ENCODE data around the gene DNAAF5. TPM values are rescaled to one million over a fixed set of nuclear protein-coding genes. Genes with fewer than 3 reads are reported as not detected.
"Not testable (repeated sequence)": the region's sequence is repeated elsewhere in the genome, so short reads cannot be mapped to it uniquely, and the experiment has no call there.

Gene DNAAF5
- total RNA-seq, 3 donors from 2014 or later: 52.3 to 69.3 (median 52.3) TPM

DNA sequence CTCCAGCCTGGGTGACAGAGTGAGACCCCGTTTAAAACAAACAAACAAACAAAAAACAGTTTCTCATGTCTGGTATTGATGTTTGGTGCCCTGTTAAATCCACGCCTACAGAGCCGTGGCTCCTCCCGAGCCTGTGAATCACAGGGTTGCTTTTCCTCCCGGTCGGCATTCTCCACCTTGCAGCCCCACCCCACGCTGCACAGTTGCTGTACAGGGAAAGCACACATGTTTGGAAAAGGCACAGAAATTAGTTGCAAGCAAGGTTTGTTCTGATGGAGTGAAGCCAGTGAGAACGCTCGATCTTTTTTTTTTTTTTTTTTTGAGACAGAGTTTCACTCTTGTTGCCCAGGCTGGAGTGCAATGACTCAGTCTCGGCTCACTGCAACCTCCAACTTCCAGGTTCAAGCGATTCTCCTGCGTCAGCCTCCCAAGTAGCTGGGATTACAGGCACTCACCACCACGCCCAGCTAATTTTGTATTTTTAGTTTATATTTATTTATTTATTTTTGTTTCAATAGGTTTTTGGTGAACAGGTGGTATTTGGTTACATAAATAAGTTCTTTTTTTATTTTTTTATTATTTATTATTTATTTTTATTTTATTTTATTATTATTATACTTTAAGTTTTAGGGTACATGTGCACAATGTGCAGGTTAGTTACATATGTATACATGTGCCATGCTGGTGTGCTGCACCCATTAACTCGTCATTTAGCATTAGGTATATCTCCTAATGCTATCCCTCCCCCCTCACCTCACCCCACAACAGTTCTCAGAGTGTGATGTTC, 17.0 kb downstream of the DNAAF5 start:
- not testable (repeated sequence) for H3K4me1 Mint-ChIP-seq (ENCODE audit: low read depth); H3K9me3 Mint-ChIP-seq; H3K27me3 Mint-ChIP-seq (ENCODE audit: low read depth); ATAC-seq; DNase-seq; H3K4me3 Mint-ChIP-seq
- peaks cover 28% of the 10 kb centered on the region for H3K36me3 Mint-ChIP-seq (ENCODE audit: insufficient read depth)

GRCh38 chr7:744128-744520, 17.6 kb downstream of the DNAAF5 start:
- peaks cover 28% of the 10 kb centered on the region for H3K36me3 Mint-ChIP-seq (ENCODE audit: insufficient read depth)
- not testable (repeated sequence) for H3K27me3 Mint-ChIP-seq (ENCODE audit: low read depth); H3K4me3 Mint-ChIP-seq; H3K9me3 Mint-ChIP-seq; DNase-seq; ATAC-seq; H3K4me1 Mint-ChIP-seq (ENCODE audit: low read depth)

DNA sequence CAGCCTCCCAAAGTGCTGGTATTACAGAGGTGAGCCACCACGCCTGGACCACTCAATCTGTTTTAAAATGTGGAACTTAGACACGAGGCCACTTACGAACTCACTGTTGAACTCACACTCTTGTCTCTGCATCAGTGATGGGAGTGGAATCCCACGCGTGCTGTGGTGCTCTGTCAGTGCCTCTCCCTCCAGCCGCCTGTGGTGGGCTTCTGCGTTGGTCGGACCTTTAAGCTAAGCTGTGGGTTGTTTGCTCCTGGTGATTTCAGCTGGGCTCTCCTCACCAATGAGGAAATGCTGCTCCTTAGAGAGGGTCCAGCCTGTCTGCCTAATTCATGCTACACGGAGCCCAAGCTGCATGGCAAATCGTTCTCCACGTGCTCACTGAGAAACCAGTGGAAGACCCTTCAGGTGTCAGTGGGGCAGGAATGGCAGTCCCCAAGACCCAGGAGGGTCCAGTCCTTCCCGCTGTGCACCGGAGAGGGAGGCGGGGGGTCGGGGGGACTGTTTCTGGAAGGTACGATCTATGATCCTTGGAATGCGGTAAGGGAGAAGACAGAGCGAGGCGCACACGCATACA, 18.4 kb downstream of the DNAAF5 start:
- peaks cover 28% of the 10 kb centered on the region for H3K36me3 Mint-ChIP-seq (ENCODE audit: insufficient read depth)
- H3K4me3 Mint-ChIP-seq: no peak overlapping the region
- no peaks in the 10 kb centered on the region for H3K4me1 Mint-ChIP-seq (ENCODE audit: low read depth)
- no peaks in the 10 kb centered on the region for H3K9me3 Mint-ChIP-seq
- ATAC-seq: no peak
- no peak for DNase-seq
- no peaks in the 10 kb centered on the region for H3K27me3 Mint-ChIP-seq (ENCODE audit: low read depth)

GRCh38 chr7:745431-746154, 19.1 kb downstream of the DNAAF5 start:
- Mint-ChIP-seq H3K27me3 (ENCODE audit: low read depth) (no peaks in the 10 kb centered on the region), H3K4me3 (no peak overlapping the region), H3K36me3 (ENCODE audit: insufficient read depth) (peaks cover 28% of the 10 kb centered on the region), H3K4me1 (ENCODE audit: low read depth) (no peaks in the 10 kb centered on the region), H3K9me3 (no peaks in the 10 kb centered on the region)
- DNase-seq (no peak), ATAC-seq (no peak)

DNA sequence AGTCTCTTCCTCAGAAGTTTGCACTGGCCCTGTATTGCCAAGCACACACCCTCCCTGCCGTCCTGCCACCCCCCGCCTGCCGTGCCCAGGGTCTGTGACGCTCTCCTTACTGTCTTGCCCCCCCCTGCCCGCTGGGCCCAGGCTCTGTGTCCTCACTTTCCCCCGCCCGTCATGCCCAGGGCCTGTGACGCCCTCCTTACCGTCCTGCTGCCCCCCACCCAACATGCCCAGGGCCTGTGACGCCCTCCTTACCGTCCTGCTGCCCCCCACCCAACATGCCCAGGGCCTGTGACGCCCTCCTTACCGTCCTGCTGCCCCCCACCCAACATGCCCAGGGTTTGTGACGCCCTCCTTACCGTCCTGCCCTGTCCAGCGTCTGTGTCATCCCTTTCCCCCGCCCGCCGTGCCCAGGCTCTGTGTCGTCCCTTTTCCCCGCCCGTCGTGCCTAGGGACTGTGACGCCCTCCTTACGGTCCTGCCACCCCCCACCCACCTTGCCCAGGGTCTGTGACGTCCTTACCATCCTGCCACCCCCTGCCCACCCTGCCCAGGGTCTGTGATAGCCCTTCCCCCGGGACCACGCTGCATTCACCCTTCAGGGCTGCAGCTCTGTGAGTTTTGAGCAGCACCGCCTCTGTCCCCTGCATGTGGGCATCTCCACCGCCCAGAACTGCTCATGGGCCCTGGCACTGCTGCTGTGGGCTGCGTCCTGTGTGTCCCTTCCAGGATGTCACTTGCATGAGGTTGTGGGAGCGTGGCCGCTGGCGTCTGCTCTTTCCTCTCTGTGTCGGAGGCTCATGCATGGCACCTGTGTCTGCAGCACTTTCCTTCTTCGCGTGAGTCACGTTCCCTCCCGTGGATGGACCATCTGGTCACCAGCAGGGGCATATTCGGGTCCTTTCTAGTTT, 19.9 kb downstream of the DNAAF5 start:
- Mint-ChIP-seq H3K36me3 (ENCODE audit: insufficient read depth) (peaks cover 25% of the 10 kb centered on the region), H3K9me3 (no peaks in the 10 kb centered on the region), H3K27me3 (ENCODE audit: low read depth) (no peaks in the 10 kb centered on the region), H3K4me1 (ENCODE audit: low read depth) (no peaks in the 10 kb centered on the region), H3K4me3 (no peak overlapping the region)
- DNase-seq (no peak), ATAC-seq (no peak)

- H3K9me3 Mint-ChIP-seq: no peaks in the 10 kb centered on the region
- peaks cover 24% of the 10 kb centered on the region for H3K36me3 Mint-ChIP-seq (ENCODE audit: insufficient read depth)
- DNase-seq: no peak
- no peak overlapping the region for H3K4me3 Mint-ChIP-seq
- no peaks in the 10 kb centered on the region for H3K27me3 Mint-ChIP-seq (ENCODE audit: low read depth)
- ATAC-seq: no peak
- no peaks in the 10 kb centered on the region for H3K4me1 Mint-ChIP-seq (ENCODE audit: low read depth)
Observed at GRCh38 chr7:747186-747585, 20.7 kb downstream of the DNAAF5 start.

DNA sequence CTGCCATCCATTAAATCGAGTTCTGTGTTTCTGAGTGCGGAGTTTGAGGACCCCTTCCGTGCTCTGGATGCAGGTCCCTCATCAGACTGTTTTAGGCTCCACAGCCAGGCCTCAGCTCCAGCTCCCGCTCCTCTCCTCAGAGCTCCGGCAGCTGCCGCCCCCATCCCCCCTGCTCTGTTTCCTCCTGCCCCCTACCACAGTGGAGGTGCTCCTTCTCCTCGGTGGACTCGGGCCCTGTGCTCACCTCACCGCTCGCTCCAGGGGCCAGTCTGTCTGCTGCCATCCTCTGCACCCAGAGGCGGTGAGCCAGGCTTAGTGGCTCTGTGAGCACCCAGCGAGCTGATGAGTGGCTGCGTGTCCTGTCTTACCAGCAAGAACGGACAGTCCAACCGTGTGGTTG, 21.9 kb downstream of the DNAAF5 start:
- H3K4me1 Mint-ChIP-seq (ENCODE audit: low read depth): no peaks in the 10 kb centered on the region
- H3K27me3 Mint-ChIP-seq (ENCODE audit: low read depth): no peaks in the 10 kb centered on the region
- peaks cover 26% of the 10 kb centered on the region for H3K36me3 Mint-ChIP-seq (ENCODE audit: insufficient read depth)
- ATAC-seq (no peak), DNase-seq (no peak)
- H3K9me3 Mint-ChIP-seq: no peaks in the 10 kb centered on the region
- H3K4me3 Mint-ChIP-seq: no peak overlapping the region

- DNase-seq (no peak), ATAC-seq (no peak)
- H3K9me3 Mint-ChIP-seq: no peaks in the 10 kb centered on the region
- peaks cover 25% of the 10 kb centered on the region for H3K36me3 Mint-ChIP-seq (ENCODE audit: insufficient read depth)
- H3K4me3 Mint-ChIP-seq: no peak overlapping the region
- H3K27me3 Mint-ChIP-seq (ENCODE audit: low read depth): no peaks in the 10 kb centered on the region
- H3K4me1 Mint-ChIP-seq (ENCODE audit: low read depth): no peaks in the 10 kb centered on the region
Observed at GRCh38 chr7:749140-749551, 22.6 kb downstream of the DNAAF5 start.

- Mint-ChIP-seq H3K27me3 (ENCODE audit: low read depth) (no peaks in the 10 kb centered on the region), H3K4me1 (ENCODE audit: low read depth) (no peaks in the 10 kb centered on the region), H3K9me3 (no peaks in the 10 kb centered on the region), H3K4me3 (no peak overlapping the region), H3K36me3 (ENCODE audit: insufficient read depth) (peaks cover 26% of the 10 kb centered on the region)
- ATAC-seq (no peak), DNase-seq (no peak)
Observed at GRCh38 chr7:750111-750905, 23.8 kb downstream of the DNAAF5 start.

- Mint-ChIP-seq H3K36me3 (ENCODE audit: insufficient read depth) (peaks cover 27% of the 10 kb centered on the region), H3K9me3 (no peaks in the 10 kb centered on the region), H3K4me3 (no peak overlapping the region), H3K4me1 (ENCODE audit: low read depth) (no peaks in the 10 kb centered on the region), H3K27me3 (ENCODE audit: low read depth) (no peaks in the 10 kb centered on the region)
- ATAC-seq (no peak), DNase-seq (no peak)
Observed at GRCh38 chr7:751826-752225, 25.3 kb downstream of the DNAAF5 start.

GRCh38 chr7:752256-752655, 25.8 kb downstream of the DNAAF5 start:
- ATAC-seq; H3K9me3 Mint-ChIP-seq; H3K27me3 Mint-ChIP-seq (ENCODE audit: low read depth); H3K4me1 Mint-ChIP-seq (ENCODE audit: low read depth); DNase-seq; H3K4me3 Mint-ChIP-seq: not testable (repeated sequence)
- peaks cover 27% of the 10 kb centered on the region for H3K36me3 Mint-ChIP-seq (ENCODE audit: insufficient read depth)

DNA sequence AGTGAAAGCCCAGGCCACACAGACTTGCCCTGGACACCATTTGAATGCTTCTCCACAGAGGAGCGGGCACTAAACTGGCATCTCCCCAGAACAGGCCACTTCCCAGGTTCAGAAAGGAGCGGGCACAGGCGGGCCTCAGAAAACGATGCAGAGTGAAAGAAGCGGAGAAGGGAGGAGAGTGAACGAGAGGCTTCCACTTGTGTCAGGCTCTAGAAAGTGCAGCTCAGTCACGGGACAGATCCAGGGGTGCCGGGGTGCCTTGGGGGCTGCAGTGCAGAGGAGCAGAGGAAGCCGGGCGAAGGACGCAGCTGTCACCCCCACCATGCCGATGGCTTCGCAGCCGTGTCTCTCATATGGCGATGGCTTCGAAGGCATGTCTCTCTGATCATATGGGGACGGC, 26.7 kb downstream of the DNAAF5 start:
- Mint-ChIP-seq H3K4me3 (no peak overlapping the region), H3K36me3 (ENCODE audit: insufficient read depth) (peaks cover 28% of the 10 kb centered on the region), H3K27me3 (ENCODE audit: low read depth) (no peaks in the 10 kb centered on the region), H3K9me3 (no peaks in the 10 kb centered on the region), H3K4me1 (ENCODE audit: low read depth) (no peaks in the 10 kb centered on the region)
- ATAC-seq: no peak
- no peak for DNase-seq

DNA sequence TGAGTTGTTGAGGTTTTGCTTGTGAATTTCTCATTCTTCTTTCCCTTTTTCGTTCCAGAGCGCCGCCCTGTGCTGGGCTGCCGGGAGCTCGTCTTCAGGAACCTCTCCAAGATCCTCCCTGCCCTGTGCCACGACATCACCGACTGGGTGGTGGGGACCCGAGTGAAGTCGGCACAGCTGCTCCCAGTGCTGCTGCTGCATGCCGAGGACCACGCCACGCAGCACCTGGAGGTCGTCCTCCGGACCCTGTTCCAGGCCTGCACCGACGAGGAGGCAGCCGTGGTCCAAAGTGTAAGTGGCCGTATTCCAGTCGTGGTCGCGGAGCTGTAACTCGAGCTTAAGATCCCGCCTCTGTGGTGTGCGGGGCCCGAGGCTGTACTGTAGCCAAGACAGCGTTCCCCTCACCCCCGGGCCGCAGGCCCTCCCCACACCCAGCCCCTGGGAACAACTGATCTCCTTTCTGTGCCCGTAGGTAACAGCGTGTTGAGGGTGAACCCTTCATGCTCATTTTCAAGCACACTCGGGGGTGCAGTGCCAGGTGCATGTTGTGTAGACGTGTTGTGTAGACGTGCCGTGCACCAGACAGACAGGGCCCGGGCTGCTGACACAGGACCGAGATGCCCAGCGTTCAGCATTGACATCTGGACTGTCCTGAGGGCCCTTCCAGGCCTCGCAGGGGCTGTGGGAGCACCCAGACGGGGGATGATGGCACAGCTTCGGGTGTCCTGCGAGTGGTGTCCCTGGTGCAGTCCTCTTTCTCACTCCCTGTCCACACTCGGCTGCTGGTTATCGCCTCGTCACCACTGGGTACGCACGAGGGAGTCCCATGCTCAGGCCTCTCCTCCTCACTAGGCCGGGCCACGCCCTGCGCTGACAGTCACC, 28.3 kb downstream of the DNAAF5 start:
- no peak for ATAC-seq
- Mint-ChIP-seq H3K4me1 (ENCODE audit: low read depth) (no peaks in the 10 kb centered on the region), H3K36me3 (ENCODE audit: insufficient read depth) (peaks cover 35% of the 10 kb centered on the region), H3K9me3 (no peaks in the 10 kb centered on the region), H3K4me3 (no peak overlapping the region), H3K27me3 (ENCODE audit: low read depth) (no peaks in the 10 kb centered on the region)
- no peak for DNase-seq
